B cell (primary cell): ENCODE measurements around the gene PRUNE1.

Source experiments
- CTCF ChIP-seq: fragments of 200-600 bp; IDR thresholded peaks from one replicate; pipeline ENCODE4 v1.8.0; 2022; ENCODE audit warnings: antibody characterized with exemption, mild to moderate bottlenecking
- EZH2 ChIP-seq: IDR thresholded peaks from 2 replicates; pipeline ENCODE4 v1.6.1; 2012; ENCODE audit warnings: borderline replicate concordance, low read depth, mild to moderate bottlenecking, moderate library complexity, low read length; ENCODE audit not compliant: insufficient read depth, poor library complexity, severe bottlenecking

DNA sequence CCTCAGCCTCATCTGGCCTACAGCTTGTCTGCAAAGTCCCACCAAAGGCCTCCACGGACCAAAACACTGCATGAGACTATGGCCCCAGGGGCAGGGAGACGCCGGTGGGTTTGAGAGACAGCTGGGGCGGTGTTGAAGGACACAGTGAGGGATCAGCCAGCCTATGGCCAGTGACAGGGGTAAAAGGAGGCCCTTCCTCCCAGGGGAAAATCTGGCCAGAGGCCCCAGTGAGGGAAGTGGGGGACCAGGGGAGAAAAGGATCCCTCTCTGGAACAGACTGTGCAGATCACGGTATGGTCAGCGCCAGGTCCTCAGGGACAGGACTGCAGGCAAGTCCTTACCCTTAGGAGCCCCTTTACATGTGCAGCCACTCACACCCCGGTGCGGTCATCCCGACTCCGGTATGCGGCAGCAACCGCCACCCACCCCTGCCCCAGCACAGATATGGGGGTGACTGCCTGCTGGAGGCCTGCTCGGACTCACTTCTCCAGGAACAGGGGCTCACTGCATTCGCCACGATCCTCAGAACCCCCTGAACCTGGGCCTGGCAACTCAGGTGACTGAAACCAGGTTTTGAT is 34.9 kb upstream of the PRUNE1 start:
- TF ChIP-seq CTCF (no peak), EZH2 (no peak)
